Mucosa of descending colon (tissue), 3 donors: ENCODE measurements around the gene KCNQ5. TPM values are rescaled to one million over a fixed set of nuclear protein-coding genes. Genes with fewer than 3 reads are reported as not detected.

Experiments used
- ATAC-seq: fragments of 200-7000 bp; cut with Tn5 transposase; one replicate; pipeline ENCODE4 v1.9.1; 2020; ENCODE audit warnings: mild to moderate bottlenecking, moderate library complexity
- DNase-seq, 3 donors: peaks; one replicate each; pipeline ENCODE4 v3.0.0-alpha.2; 2020
- H3K36me3 ChIP-seq: fragments of 200-600 bp; one replicate; pipeline ENCODE4 v1.8.0; 2021; ENCODE audit warnings: low read depth, mild to moderate bottlenecking
- H3K4me1 ChIP-seq: fragments of 200-600 bp; one replicate; pipeline ENCODE4 v1.8.0; 2021; ENCODE audit warnings: low read depth, mild to moderate bottlenecking
- H3K4me3 ChIP-seq: fragments of 200-600 bp; one replicate; pipeline ENCODE4 v1.8.0; 2021; ENCODE audit warnings: mild to moderate bottlenecking
- H3K9me3 ChIP-seq: fragments of 200-600 bp; one replicate; pipeline ENCODE4 v1.8.0; 2021; ENCODE audit warnings: mild to moderate bottlenecking
- CTCF ChIP-seq: fragments of 200-600 bp; IDR thresholded peaks from one replicate; pipeline ENCODE4 v1.8.0; 2022; ENCODE audit warnings: antibody characterized with exemption, mild to moderate bottlenecking
- intact Hi-C, 2 donors: fragments of 100-400 bp; cut with DNase I in 1 of 2; cut with micrococcal nuclease in 1 of 2; formaldehyde crosslinking; loops; one replicate each; pipeline versions ENCODE4 v1.11.0 to v1.11.1; 2022; cut with DNase I, micrococcal nuclease
- total RNA-seq, 3 donors: library from RNA; stranded (reverse); fragmentation: NEBNext Ultra II Directional in 2 of 3; extraction: Animal tissue kit (Norgen Biotek cat#: 25700) in 2 of 3; gene quantifications; one replicate each; pipeline versions ENCODE4 v1.2.1 to v1.2.4, GENCODE V29; 2021 to 2023
- donor health status: DM: no; HTN: no; CAD: no; lungs with moderate emphysema.
- donor health status: DM: no; HTN: no; CAD: no.
- donor health status: DM: no; HTN: yes; CAD: no.

The KCNQ5 gene
- total RNA-seq, 3 donors from 2014 or later: 0.14 to 2.3 (median 0.17) TPM

- H3K9me3 ChIP-seq: no peaks in the 10 kb centered on the region
- no peak overlapping the region for H3K4me3 ChIP-seq
- DNase-seq (no peak), ATAC-seq (no peak)
- TF ChIP-seq CTCF: no peak
- H3K36me3 ChIP-seq: no peaks in the 10 kb centered on the region
- H3K4me1 ChIP-seq: no peaks in the 10 kb centered on the region
- intact Hi-C loops: no loop called here
Observed at GRCh38 chr6:72936766-72937559, 315.1 kb downstream of the KCNQ5 start.

- intact Hi-C loops: no loop called here
- Histone ChIP-seq H3K9me3 (no peaks in the 10 kb centered on the region), H3K4me3 (no peak overlapping the region), H3K36me3 (no peaks in the 10 kb centered on the region), H3K4me1 (no peaks in the 10 kb centered on the region)
- no peak for TF ChIP-seq CTCF
- DNase-seq (no peak), ATAC-seq (no peak)
Observed at GRCh38 chr6:72938104-72938503, 316.2 kb downstream of the KCNQ5 start.

- no peak for DNase-seq
- Histone ChIP-seq H3K9me3 (no peaks in the 10 kb centered on the region), H3K4me3 (no peak overlapping the region), H3K4me1 (no peaks in the 10 kb centered on the region), H3K36me3 (no peaks in the 10 kb centered on the region)
- no peak for ATAC-seq
- no peak for TF ChIP-seq CTCF
- intact Hi-C loops: no loop called here
Observed at GRCh38 chr6:72939004-72939403, 317.1 kb downstream of the KCNQ5 start.

GRCh38 chr6:72940265-72940664 lies 318.4 kb downstream of the KCNQ5 start:
- intact Hi-C loops: no loop called here
- ATAC-seq (no peak), DNase-seq (no peak)
- TF ChIP-seq CTCF: no peak
- Histone ChIP-seq H3K36me3 (no peaks in the 10 kb centered on the region), H3K9me3 (no peaks in the 10 kb centered on the region), H3K4me1 (no peaks in the 10 kb centered on the region), H3K4me3 (no peak overlapping the region)

GRCh38 chr6:72941263-72941662 lies 319.4 kb downstream of the KCNQ5 start:
- no peaks in the 10 kb centered on the region for H3K4me1 ChIP-seq
- TF ChIP-seq CTCF: no peak
- intact Hi-C loops: no loop called here
- no peaks in the 10 kb centered on the region for H3K9me3 ChIP-seq
- DNase-seq (no peak), ATAC-seq (no peak)
- H3K36me3 ChIP-seq: no peaks in the 10 kb centered on the region
- H3K4me3 ChIP-seq: no peak overlapping the region
